Hepatocyte (in vitro differentiated cells): Measurements from ENCODE around the gene MATR3. TPM values are rescaled to one million over a fixed set of nuclear protein-coding genes. Genes with fewer than 3 reads are reported as not detected.
"Not testable (repeated sequence)": the region's sequence is repeated elsewhere in the genome, so short reads cannot be mapped to it uniquely, and the experiment has no call there.

ENCODE experiments used
- DNase-seq: peaks from one replicate; pipeline ENCODE4 v3.0.0-alpha.2; 2016; ENCODE audit warnings: low spot score
- H2AFZ ChIP-seq: fragments of 200-600 bp; sonication (generic); 2 replicates; pipeline ENCODE4 v1.6.0; 2016; ENCODE audit warnings: antibody characterized with exemption, mild to moderate bottlenecking
- H3K27ac ChIP-seq: fragments of 200-600 bp; sonication (generic); 2 replicates; pipeline ENCODE4 v1.5.1; 2016; ENCODE audit warnings: mild to moderate bottlenecking
- H3K27me3 ChIP-seq: fragments of 200-600 bp; sonication (generic); 2 replicates; pipeline ENCODE4 v1.6.1; 2016
- H3K36me3 ChIP-seq: fragments of 200-600 bp; sonication (generic); replicated peaks from 2 replicates; pipeline ENCODE4 v1.5.1; 2016; ENCODE audit warnings: low read depth; ENCODE audit not compliant: insufficient read depth
- H3K4me1 ChIP-seq: fragments of 200-600 bp; sonication (generic); 2 replicates; pipeline ENCODE4 v1.5.1; 2016; ENCODE audit warnings: mild to moderate bottlenecking, moderate library complexity; ENCODE audit not compliant: insufficient read depth
- H3K4me2 ChIP-seq: fragments of 200-600 bp; sonication (generic); 2 replicates; pipeline ENCODE4 v1.6.0; 2016
- H3K4me3 ChIP-seq: fragments of 200-600 bp; sonication (generic); 2 replicates; pipeline ENCODE4 v1.5.1; 2016; ENCODE audit warnings: mild to moderate bottlenecking
- H3K79me2 ChIP-seq: fragments of 200-600 bp; sonication (generic); 2 replicates; pipeline ENCODE4 v1.6.0; 2017; ENCODE audit warnings: mild to moderate bottlenecking
- H3K9me2 ChIP-seq: fragments of 200-600 bp; sonication (generic); replicated peaks from 2 replicates; pipeline ENCODE4 v1.6.0; 2017; ENCODE audit warnings: mild to moderate bottlenecking; ENCODE audit not compliant: insufficient read depth
- H3K9me3 ChIP-seq: fragments of 200-600 bp; sonication (generic); 2 replicates; pipeline ENCODE4 v1.5.1; 2016; ENCODE audit warnings: low read depth, mild to moderate bottlenecking
- H4K20me1 ChIP-seq: fragments of 200-600 bp; sonication (generic); 2 replicates; pipeline ENCODE4 v1.6.0; 2016; ENCODE audit warnings: mild to moderate bottlenecking; ENCODE audit not compliant: insufficient read depth, poor library complexity, severe bottlenecking
- CTCF ChIP-seq: fragments of 200-600 bp; sonication (generic); IDR thresholded peaks from 2 replicates; pipeline ENCODE4 v1.5.1; 2016; ENCODE audit warnings: antibody characterized with exemption, mild to moderate bottlenecking; ENCODE audit not compliant: poor library complexity
- EZH2 ChIP-seq: fragments of 200-600 bp; sonication (generic); IDR thresholded peaks from 2 replicates; pipeline ENCODE4 v1.6.1; 2016; ENCODE audit warnings: antibody characterized with exemption, mild to moderate bottlenecking, borderline replicate concordance
- EZH2phosphoT487 ChIP-seq: fragments of 200-600 bp; sonication (generic); IDR thresholded peaks from one replicate; pipeline ENCODE4 v1.6.1; 2018; ENCODE audit warnings: antibody characterized with exemption, mild to moderate bottlenecking, low read depth, moderate library complexity; ENCODE audit not compliant: unreplicated experiment, severe bottlenecking
- WGBS: methylation state at CpG from one replicate; pipeline ENCODE4 v1.1.6; 2016; ENCODE audit warnings: low lambda C conversion rate; ENCODE audit errors: missing lambda C conversion rate; 5-methylcytosine and 5-hydroxymethylcytosine counted together
- polyA plus RNA-seq: library from polyadenylated mRNA; unstranded; fragments of >200 nt; fragmentation: Nextera tagmentation; extraction: Ambion mirVana; gene quantifications from 2 replicates; pipeline ENCODE4 v1.2.1, GENCODE V29; 2016
- total RNA-seq: library from RNA; depleted of rRNA; stranded (reverse); fragments of >200 nt; gene quantifications from 2 replicates; pipeline ENCODE4 v1.2.3, GENCODE V29; 2014

The MATR3 gene
- total and polyA plus RNA-seq, 2 experiments from 2014 or later, result 183 to 355 TPM

- no peaks in the 10 kb centered on the region for H3K36me3 ChIP-seq
- H4K20me1 ChIP-seq, result no peaks in the 10 kb centered on the region
- H3K27me3 ChIP-seq, result no peaks in the 10 kb centered on the region
- no peak overlapping the region for H3K27ac ChIP-seq
- H3K4me3 ChIP-seq, result no peak overlapping the region
- H2AFZ ChIP-seq, result no peak overlapping the region
- DNase-seq, result no peak
- 88% methylated on average over 5 of the region's 5 CpGs for WGBS
- H3K4me2 ChIP-seq, result no peak overlapping the region
- no peaks in the 10 kb centered on the region for H3K9me3 ChIP-seq
- H3K4me1 ChIP-seq, result peaks cover 8% of the 10 kb centered on the region
- H3K9me2 ChIP-seq, result no peaks in the 10 kb centered on the region
- no peak for TF ChIP-seq EZH2phosphoT487
- no peak for TF ChIP-seq CTCF
- TF ChIP-seq EZH2, result no peak
- H3K79me2 ChIP-seq, result no peaks in the 10 kb centered on the region
These were observed 25.0 kb upstream of the MATR3 start for GRCh38 chr5:139268364-139269202.

GRCh38 chr5:139270718-139271117 lies 22.8 kb upstream of the MATR3 start:
- H3K9me2 ChIP-seq, DNase-seq, H3K27me3 ChIP-seq, H3K79me2 ChIP-seq, H4K20me1 ChIP-seq, H3K27ac ChIP-seq, H3K4me3 ChIP-seq, H3K9me3 ChIP-seq, H2AFZ ChIP-seq, H3K36me3 ChIP-seq, H3K4me2 ChIP-seq: not testable (repeated sequence)
- WGBS, result 79% methylated on average over 2 of the region's 2 CpGs
- peaks cover 17% of the 10 kb centered on the region for H3K4me1 ChIP-seq

- no peak for TF ChIP-seq CTCF
- no peak for TF ChIP-seq EZH2phosphoT487
- no peak for TF ChIP-seq EZH2
- 44% methylated on average over 4 of the region's 4 CpGs for WGBS
- Histone ChIP-seq H3K9me2 (no peaks in the 10 kb centered on the region), H3K36me3 (no peaks in the 10 kb centered on the region), H4K20me1 (no peaks in the 10 kb centered on the region), H3K27me3 (no peaks in the 10 kb centered on the region), H3K4me3 (no peak overlapping the region), H3K9me3 (no peaks in the 10 kb centered on the region), H3K27ac (no peak overlapping the region), H3K4me2 (no peak overlapping the region), H3K4me1 (peaks cover 17% of the 10 kb centered on the region), H2AFZ (no peak overlapping the region), H3K79me2 (peaks cover 8% of the 10 kb centered on the region)
- DNase-seq, result peak; percentile 58
These were observed 22.1 kb upstream of the MATR3 start for GRCh38 chr5:139271201-139272027.
